ENCODE data around the gene CREB3L4. TPM values are rescaled to one million over a fixed set of nuclear protein-coding genes. Genes with fewer than 3 reads are reported as not detected.
A peak's percentile ranks its signal among the peaks of the same experiment; 100 is the strongest.

Gene CREB3L4
- total and polyA plus RNA-seq, 2 of the 13 experiments (the other 11 are each of a cell fraction or from before 2014, with no cell fraction given) = 9.9 to 18.7 TPM

DNA sequence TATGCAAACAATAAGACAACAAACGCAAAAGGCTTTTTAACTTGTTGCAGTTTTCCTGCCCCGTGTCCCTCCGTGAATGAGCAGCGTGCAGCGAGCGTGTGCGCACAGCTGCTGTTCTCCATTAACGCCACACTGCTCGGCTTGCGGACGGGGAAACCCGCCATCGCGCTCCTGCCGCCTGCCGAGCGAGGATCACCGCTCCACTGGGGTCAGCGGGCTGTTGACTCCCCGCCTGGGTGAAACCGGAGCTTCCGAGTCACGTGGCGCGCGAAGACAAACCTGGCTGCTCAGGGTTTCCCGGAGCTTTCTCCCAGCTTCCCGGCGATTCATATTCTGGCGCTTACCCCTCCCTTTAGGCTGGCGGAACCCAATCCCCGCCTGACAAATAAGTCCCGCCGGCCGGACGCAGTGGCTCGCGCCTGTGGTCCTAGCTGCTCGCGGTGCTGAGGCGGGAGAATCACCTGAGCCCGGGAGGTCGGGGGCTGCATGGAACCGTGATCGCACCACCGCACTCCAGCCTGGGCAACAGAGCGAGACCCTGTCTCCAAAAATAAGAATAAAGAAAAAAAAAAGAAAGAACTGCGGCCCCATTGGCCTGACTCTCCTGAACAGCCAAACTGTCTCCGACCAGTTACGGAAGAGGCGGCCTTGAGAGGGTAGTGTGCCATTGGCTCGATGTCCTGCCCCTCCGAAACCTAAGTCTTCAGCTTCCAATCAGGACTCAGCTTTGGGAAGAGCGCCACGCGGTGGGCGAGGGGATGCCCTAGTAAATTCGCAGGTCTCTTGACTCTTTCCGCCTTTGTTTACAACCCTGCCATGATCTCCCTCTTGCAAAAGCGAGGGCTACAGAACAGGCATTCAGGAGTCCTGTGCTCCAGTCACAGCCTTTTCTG, at the start of gene CREB3L4 (continued):
- TF ChIP-seq ZNF235 (CRISPR knock-in tag; IDR thresholded peaks at IDR 0.05; ENCODE audit: borderline replicate concordance) = no peak
- peak; percentile 73 for TF ChIP-seq FOXK2 (IDR thresholded peaks at IDR 0.05)
- TF ChIP-seq, protein P1, sequence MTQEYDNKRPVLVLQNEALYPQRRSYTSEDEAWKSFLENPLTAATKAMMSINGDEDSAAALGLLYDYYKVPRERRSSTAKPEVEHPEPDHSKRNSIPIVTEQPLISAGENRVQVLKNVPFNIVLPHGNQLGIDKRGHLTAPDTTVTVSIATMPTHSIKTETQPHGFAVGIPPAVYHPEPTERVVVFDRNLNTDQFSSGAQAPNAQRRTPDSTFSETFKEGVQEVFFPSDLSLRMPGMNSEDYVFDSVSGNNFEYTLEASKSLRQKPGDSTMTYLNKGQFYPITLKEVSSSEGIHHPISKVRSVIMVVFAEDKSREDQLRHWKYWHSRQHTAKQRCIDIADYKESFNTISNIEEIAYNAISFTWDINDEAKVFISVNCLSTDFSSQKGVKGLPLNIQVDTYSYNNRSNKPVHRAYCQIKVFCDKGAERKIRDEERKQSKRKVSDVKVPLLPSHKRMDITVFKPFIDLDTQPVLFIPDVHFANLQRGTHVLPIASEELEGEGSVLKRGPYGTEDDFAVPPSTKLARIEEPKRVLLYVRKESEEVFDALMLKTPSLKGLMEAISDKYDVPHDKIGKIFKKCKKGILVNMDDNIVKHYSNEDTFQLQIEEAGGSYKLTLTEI (CRISPR knock-in tag; conservative IDR thresholded peaks at IDR 0.05) = no peak
- TF ChIP-seq NFYC (CRISPR knock-in tag; IDR thresholded peaks at IDR 0.05) = peak; percentile 97
- TF ChIP-seq, protein P2, sequence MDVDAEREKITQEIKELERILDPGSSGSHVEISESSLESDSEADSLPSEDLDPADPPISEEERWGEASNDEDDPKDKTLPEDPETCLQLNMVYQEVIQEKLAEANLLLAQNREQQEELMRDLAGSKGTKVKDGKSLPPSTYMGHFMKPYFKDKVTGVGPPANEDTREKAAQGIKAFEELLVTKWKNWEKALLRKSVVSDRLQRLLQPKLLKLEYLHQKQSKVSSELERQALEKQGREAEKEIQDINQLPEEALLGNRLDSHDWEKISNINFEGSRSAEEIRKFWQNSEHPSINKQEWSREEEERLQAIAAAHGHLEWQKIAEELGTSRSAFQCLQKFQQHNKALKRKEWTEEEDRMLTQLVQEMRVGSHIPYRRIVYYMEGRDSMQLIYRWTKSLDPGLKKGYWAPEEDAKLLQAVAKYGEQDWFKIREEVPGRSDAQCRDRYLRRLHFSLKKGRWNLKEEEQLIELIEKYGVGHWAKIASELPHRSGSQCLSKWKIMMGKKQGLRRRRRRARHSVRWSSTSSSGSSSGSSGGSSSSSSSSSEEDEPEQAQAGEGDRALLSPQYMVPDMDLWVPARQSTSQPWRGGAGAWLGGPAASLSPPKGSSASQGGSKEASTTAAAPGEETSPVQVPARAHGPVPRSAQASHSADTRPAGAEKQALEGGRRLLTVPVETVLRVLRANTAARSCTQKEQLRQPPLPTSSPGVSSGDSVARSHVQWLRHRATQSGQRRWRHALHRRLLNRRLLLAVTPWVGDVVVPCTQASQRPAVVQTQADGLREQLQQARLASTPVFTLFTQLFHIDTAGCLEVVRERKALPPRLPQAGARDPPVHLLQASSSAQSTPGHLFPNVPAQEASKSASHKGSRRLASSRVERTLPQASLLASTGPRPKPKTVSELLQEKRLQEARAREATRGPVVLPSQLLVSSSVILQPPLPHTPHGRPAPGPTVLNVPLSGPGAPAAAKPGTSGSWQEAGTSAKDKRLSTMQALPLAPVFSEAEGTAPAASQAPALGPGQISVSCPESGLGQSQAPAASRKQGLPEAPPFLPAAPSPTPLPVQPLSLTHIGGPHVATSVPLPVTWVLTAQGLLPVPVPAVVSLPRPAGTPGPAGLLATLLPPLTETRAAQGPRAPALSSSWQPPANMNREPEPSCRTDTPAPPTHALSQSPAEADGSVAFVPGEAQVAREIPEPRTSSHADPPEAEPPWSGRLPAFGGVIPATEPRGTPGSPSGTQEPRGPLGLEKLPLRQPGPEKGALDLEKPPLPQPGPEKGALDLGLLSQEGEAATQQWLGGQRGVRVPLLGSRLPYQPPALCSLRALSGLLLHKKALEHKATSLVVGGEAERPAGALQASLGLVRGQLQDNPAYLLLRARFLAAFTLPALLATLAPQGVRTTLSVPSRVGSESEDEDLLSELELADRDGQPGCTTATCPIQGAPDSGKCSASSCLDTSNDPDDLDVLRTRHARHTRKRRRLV (CRISPR knock-in tag; IDR thresholded peaks at IDR 0.05) = peak; percentile 81; the same call in 1 of the 2 replicates
- TF ChIP-seq ZC3H13 (CRISPR knock-in tag; IDR thresholded peaks at IDR 0.05) = peak; percentile 84
- peak; percentile 78; the same call in 1 of the 2 replicates for TF ChIP-seq ZNF230 (CRISPR knock-in tag; IDR thresholded peaks at IDR 0.05)
- peak; percentile 47; the same call in 1 of the 2 replicates for TF ChIP-seq ZFP36L1 (CRISPR knock-in tag; IDR thresholded peaks at IDR 0.05)
- TF ChIP-seq, protein P3, sequence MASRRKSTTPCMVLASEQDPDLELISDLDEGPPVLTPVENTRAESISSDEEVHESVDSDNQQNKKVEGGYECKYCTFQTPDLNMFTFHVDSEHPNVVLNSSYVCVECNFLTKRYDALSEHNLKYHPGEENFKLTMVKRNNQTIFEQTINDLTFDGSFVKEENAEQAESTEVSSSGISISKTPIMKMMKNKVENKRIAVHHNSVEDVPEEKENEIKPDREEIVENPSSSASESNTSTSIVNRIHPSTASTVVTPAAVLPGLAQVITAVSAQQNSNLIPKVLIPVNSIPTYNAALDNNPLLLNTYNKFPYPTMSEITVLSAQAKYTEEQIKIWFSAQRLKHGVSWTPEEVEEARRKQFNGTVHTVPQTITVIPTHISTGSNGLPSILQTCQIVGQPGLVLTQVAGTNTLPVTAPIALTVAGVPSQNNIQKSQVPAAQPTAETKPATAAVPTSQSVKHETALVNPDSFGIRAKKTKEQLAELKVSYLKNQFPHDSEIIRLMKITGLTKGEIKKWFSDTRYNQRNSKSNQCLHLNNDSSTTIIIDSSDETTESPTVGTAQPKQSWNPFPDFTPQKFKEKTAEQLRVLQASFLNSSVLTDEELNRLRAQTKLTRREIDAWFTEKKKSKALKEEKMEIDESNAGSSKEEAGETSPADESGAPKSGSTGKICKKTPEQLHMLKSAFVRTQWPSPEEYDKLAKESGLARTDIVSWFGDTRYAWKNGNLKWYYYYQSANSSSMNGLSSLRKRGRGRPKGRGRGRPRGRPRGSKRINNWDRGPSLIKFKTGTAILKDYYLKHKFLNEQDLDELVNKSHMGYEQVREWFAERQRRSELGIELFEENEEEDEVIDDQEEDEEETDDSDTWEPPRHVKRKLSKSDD (CRISPR knock-in tag; IDR thresholded peaks at IDR 0.05; ENCODE audit: low read depth) = no peak
- TF ChIP-seq, protein P4, sequence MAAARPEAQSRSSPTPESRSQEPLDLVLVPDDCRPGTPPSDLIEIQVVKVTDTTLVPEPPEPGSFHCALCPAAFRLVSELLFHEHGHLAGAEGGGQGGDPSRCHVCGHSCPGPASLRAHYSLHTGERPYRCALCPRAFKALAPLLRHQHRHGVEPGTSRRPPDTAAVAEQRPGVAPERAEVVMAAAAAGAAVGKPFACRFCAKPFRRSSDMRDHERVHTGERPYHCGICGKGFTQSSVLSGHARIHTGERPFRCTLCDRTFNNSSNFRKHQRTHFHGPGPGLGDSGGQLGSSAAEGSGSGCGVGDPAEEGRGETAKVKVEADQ (CRISPR knock-in tag; IDR thresholded peaks at IDR 0.05; ENCODE audit: borderline replicate concordance) = peak; percentile 41; the same call in 1 of the 2 replicates
- peak; percentile 58; the same call in 1 of the 2 replicates for TF ChIP-seq NCOA2 (CRISPR knock-in tag; IDR thresholded peaks at IDR 0.05)
- TF ChIP-seq FOXA3 (CRISPR knock-in tag; IDR thresholded peaks at IDR 0.05) = peak; percentile 85
- peak; percentile 88; the same call in 1 of the 2 replicates for TF ChIP-seq ZNF232 (CRISPR knock-in tag; IDR thresholded peaks at IDR 0.05; ENCODE audit: borderline replicate concordance)
- TF ChIP-seq TMF1 (CRISPR knock-in tag; IDR thresholded peaks at IDR 0.05; ENCODE audit: low read depth) = no peak; the same call in 1 of the 2 replicates
- TF ChIP-seq PPARG (CRISPR knock-in tag; conservative IDR thresholded peaks at IDR 0.05) = no peak
- TF ChIP-seq ZNF501 (CRISPR knock-in tag; IDR thresholded peaks at IDR 0.05) = peak; percentile 98
- TF ChIP-seq ZSCAN22 (CRISPR knock-in tag; IDR thresholded peaks at IDR 0.05) = 0 out of 2 replicates have a peak, but pooled peaks have one; percentile 50
- peak; percentile 75 for TF ChIP-seq FOXC1 (CRISPR knock-in tag; IDR thresholded peaks at IDR 0.05; ENCODE audit: borderline replicate concordance)

Data from HepG2 (cell line).